GM19463 (cell line): ENCODE measurements around the gene TBX6.

Experiments
- ATAC-seq: cut with Tn5 transposase; IDR thresholded peaks from one replicate; pipeline ENCODE4 v1.9.1; 2021; ENCODE audit warnings: mild to moderate bottlenecking, moderate library complexity; ENCODE audit not compliant: unreplicated experiment

Gene TBX6

DNA sequence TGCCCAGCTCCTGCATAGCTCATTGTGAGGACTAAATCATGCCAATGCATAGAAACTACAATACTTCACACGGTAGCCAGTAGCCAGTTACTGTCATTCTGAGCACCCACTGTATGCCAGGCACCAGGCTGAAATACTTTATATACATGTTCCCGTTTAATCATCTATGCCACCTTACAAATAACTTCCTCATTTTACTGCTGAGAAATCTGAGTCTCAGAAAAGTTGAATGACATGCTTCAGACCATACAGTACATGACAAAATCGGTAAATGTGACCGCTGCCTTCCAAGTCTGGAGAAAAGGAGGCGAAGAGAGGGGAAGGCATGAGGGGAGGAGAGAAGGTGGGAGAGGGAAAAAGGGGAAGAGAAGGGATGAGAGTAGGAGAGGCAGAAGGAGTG lies 51.5 kb downstream of the TBX6 start:
- no peak for ATAC-seq
